Right cardiac atrium (tissue), 5 donors: ENCODE data around the gene SVIL. TPM values are rescaled to one million over a fixed set of nuclear protein-coding genes. Genes with fewer than 3 reads are reported as not detected.
"Not testable (repeated sequence)": the region's sequence is repeated elsewhere in the genome, so short reads cannot be mapped to it uniquely, and the experiment has no call there.

Experiments used
- ATAC-seq, 2 donors: fragments of 200-7000 bp; cut with Tn5 transposase; one replicate each; pipeline versions ENCODE4 v1.8.0 to v1.9.1; 2020; ENCODE audit warnings: moderate library complexity in 2 of 2, mild to moderate bottlenecking in 1 of 2
- DNase-seq, 3 donors: peaks; one replicate each; pipeline ENCODE4 v3.0.0-alpha.2; 2020
- H3K27ac ChIP-seq: one replicate; pipeline ENCODE4 v1.5.1; 2013; ENCODE audit warnings: mild to moderate bottlenecking, low read length, control low read depth, moderate library complexity
- H3K27me3 ChIP-seq: one replicate; pipeline ENCODE4 v1.6.1; 2013; ENCODE audit not compliant: control insufficient read depth, insufficient read depth
- H3K4me1 ChIP-seq: one replicate; pipeline ENCODE4 v1.6.1; 2013; ENCODE audit warnings: low read length; ENCODE audit not compliant: control insufficient read depth, insufficient read depth
- H3K4me3 ChIP-seq: one replicate; pipeline ENCODE4 v1.5.1; 2013; ENCODE audit warnings: low read length, control low read depth
- H3K9me3 ChIP-seq: one replicate; pipeline ENCODE4 v1.6.1; 2013; ENCODE audit warnings: low read length; ENCODE audit not compliant: control insufficient read depth
- WGBS: extraction: QIAGEN DNeasy Blood & Tissue Kit; methylation state at CpG from one replicate; pipeline ENCODE4 v1.1.7; 2013; 5-methylcytosine and 5-hydroxymethylcytosine counted together
- intact Hi-C, 4 donors: fragments of 100-400 bp; cut with DNase I; formaldehyde crosslinking; loops; one replicate each; pipeline versions ENCODE4 v1.11.0 to v1.14.0; 2022 to 2023
- polyA plus RNA-seq: library from polyadenylated mRNA; stranded (reverse); fragments of 200-250 nt; gene quantifications from one replicate; pipeline ENCODE4 v1.2.3, GENCODE V29; 2013
- total RNA-seq, 4 donors: library from RNA; stranded (reverse); fragmentation: NEBNext Ultra II Directional; extraction: Animal tissue kit (Norgen Biotek cat#: 25700); gene quantifications; one replicate each; pipeline ENCODE4 v1.2.1, GENCODE V29; 2021
- donor health status: healthy with polysubstance abuse.
- donor health status: DM: no; HTN: yes; CAD: no.
- donor health status: DM: no; HTN: no; CAD: no.
- donor health status: DM: no; HTN: yes; CAD: no; lungs with severe emphysema.
- donor health status: DM: yes; HTN: yes; CAD: no.

SVIL gene
- total and polyA plus RNA-seq, 5 donors, result 106 to 374 (median 265) TPM

DNA sequence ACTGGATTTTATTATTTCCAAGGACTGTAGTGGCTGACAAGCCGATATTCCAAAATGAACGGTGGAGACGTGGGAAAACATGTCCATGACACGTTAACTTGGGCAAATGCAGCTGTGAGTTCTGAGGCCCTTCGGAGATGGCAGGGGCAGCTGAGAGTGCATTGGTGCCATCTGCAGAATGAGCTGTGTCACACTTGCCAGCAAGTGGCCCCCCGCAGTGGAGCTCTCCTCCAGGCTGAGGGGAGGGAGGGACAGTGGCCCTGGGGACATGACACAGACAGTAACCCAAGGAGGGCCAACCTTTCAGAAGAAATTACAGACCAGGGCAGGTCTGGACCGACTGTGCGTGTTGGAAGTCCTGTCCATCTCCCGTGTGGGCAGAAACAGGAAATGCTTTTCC is 139.4 kb downstream of the SVIL start:
- Histone ChIP-seq H3K4me1 (no peaks in the 10 kb centered on the region), H3K27me3 (no peaks in the 10 kb centered on the region), H3K27ac (no peak overlapping the region), H3K9me3 (no peaks in the 10 kb centered on the region), H3K4me3 (no peak overlapping the region)
- WGBS, result 72% methylated on average over 9 of the region's 9 CpGs
- ATAC-seq (no peak), DNase-seq (no peak)
- intact Hi-C loops, result no loop called here

DNA sequence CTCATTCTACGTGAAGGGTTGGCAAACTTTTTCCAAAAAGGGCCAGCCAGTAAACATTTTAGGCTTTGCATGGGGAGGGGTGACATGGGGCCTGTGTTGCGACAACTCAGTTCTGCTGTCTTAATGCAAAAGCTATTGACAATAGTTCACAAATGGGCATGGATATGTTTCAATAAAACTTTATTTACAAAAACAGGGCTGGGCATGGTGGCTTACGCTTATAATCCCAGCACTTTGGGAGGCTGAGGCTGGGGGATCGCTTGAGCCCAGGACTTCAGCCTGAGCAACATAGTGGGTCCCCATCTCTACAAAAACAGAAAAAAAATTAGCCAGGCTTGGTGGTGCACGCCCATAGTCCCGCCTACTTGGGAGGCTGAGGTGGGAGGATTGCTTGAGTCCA is 141.1 kb downstream of the SVIL start:
- H3K4me1 ChIP-seq, result no peaks in the 10 kb centered on the region
- 98% methylated on average over 6 of the region's 6 CpGs for WGBS
- H3K9me3 ChIP-seq, result no peaks in the 10 kb centered on the region
- H3K4me3 ChIP-seq, result no peak overlapping the region
- intact Hi-C loops, result no loop called here
- no peak for ATAC-seq
- H3K27me3 ChIP-seq, result no peaks in the 10 kb centered on the region
- DNase-seq, result no peak
- H3K27ac ChIP-seq, result no peak overlapping the region

DNA sequence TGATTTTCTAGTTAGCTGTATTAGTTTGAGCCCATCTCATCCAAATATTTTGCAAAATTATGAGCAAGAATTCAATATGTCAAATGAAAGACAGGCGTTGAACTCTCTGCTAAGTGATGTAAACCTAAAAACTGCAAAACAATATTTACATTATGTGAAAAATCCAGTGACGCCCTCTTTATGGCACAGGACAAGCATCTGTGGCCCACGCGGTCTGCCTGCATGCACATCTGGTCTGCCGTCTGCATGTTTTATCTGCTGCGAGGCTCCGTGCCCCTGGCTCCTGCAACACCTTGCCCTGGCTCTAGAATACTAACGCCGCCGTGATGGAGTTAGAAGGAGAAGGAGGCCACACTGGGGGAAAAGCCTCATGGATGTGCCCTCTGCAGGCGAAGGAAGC is 142.0 kb downstream of the SVIL start:
- H3K9me3 ChIP-seq, result no peaks in the 10 kb centered on the region
- no peaks in the 10 kb centered on the region for H3K4me1 ChIP-seq
- intact Hi-C loops, result no loop called here
- no peak overlapping the region for H3K27ac ChIP-seq
- H3K27me3 ChIP-seq, result no peaks in the 10 kb centered on the region
- DNase-seq (no peak), ATAC-seq (no peak)
- H3K4me3 ChIP-seq, result no peak overlapping the region
- 89% methylated on average over 11 of the region's 11 CpGs for WGBS

DNA sequence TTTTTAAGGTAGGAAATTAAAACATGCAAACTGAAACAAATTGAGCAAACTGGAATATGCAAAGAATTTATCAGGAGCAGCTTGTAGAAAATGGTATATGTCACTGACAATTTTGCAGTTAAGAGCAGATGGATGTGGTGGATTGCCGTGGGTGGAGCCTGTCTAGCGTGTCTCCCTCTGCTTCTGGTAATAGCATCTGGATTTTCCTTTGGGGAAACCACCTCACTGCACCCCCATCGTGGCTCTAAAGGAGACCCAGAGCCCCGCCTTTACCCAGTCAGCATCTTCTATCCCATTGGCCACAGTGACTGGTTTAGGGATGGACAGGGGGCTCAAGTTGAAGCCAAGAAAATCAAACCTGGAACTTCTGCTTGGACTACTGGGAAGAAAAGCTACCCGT is 142.9 kb downstream of the SVIL start:
- Histone ChIP-seq H3K27me3 (no peaks in the 10 kb centered on the region), H3K9me3 (no peaks in the 10 kb centered on the region), H3K27ac (no peak overlapping the region), H3K4me1 (no peaks in the 10 kb centered on the region), H3K4me3 (no peak overlapping the region)
- no peak for ATAC-seq
- no peak for DNase-seq
- 83% methylated on average over 5 of the region's 5 CpGs for WGBS
- intact Hi-C loops, result no loop called here

DNA sequence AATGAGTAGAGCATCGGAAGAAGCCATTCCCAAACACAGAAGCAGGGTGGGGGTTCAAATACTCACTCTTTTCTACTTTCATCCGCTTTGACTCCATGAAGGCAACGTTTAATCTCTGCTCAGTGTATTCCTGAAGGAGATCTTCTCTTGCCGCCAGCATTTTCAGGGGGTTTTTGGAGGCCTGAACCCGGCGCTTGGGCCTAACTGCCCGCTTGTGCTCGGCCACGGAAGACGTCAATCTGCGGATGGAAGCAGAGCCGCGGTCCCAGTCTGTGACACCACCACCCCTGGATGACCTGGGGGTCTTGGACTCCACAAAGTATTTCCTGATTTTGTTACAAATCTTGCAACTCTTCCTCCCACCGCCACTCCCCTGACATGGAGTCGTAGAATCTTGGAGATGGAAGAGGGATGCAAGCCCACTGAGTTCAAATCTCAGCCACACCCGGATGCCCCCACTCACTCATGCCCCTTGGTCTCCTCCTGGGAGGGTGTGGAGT is 143.9 kb downstream of the SVIL start:
- intact Hi-C loops, ATAC-seq, H3K27ac ChIP-seq: not testable (repeated sequence)

DNA sequence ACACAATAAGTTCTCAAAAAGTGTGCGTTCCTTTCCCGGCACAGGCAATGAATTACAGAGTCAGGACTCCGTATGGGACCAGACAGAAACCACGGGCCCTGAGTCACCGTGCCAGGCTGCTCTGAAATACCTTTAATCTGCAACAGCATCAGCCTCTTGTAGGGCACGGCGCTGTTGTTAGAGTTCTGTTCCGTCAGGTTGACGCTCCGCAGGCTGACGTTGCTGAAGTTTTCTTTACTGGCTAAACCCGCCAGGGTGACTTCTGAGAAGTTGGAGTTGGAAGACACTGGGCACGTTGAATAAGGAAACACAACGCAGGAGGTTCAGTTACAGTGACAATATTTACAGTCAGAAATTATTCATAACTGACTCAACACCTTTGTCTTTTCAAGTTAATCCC is 146.3 kb downstream of the SVIL start:
- H3K27me3 ChIP-seq, H3K4me1 ChIP-seq, H3K27ac ChIP-seq, intact Hi-C loops, DNase-seq, ATAC-seq, H3K4me3 ChIP-seq, H3K9me3 ChIP-seq: not testable (repeated sequence)
- WGBS, result 92% methylated on average over 14 of the region's 14 CpGs

More for the DNA sequence above, 143.9 kb downstream of the SVIL start:
- 94% methylated on average over 16 of the region's 16 CpGs for WGBS
- not testable (repeated sequence) for H3K27me3 ChIP-seq, H3K9me3 ChIP-seq, H3K4me1 ChIP-seq, DNase-seq, H3K4me3 ChIP-seq

DNA sequence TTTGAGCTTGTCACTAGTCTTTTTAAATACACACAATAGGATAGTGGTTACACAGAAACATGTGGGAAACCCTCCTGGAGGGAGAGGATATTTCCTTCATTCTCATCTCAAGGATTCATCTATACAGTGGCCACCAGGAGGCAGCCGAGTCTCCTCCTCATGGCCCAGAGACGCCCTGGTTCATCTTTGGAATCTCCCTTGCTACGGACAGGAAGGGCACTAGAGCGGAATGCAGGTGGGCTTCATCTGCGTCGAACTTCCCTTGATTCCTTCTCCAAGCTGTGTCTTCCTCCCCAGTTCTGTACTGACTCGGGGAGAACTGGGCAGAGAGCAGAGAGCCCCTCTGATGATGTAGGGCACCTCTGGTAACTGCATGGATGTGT is 146.9 kb downstream of the SVIL start:
- H3K27ac ChIP-seq, H3K27me3 ChIP-seq, H3K4me1 ChIP-seq, ATAC-seq, DNase-seq, H3K9me3 ChIP-seq, H3K4me3 ChIP-seq, intact Hi-C loops: not testable (repeated sequence)
- WGBS, result 73% methylated on average over 7 of the region's 7 CpGs

DNA sequence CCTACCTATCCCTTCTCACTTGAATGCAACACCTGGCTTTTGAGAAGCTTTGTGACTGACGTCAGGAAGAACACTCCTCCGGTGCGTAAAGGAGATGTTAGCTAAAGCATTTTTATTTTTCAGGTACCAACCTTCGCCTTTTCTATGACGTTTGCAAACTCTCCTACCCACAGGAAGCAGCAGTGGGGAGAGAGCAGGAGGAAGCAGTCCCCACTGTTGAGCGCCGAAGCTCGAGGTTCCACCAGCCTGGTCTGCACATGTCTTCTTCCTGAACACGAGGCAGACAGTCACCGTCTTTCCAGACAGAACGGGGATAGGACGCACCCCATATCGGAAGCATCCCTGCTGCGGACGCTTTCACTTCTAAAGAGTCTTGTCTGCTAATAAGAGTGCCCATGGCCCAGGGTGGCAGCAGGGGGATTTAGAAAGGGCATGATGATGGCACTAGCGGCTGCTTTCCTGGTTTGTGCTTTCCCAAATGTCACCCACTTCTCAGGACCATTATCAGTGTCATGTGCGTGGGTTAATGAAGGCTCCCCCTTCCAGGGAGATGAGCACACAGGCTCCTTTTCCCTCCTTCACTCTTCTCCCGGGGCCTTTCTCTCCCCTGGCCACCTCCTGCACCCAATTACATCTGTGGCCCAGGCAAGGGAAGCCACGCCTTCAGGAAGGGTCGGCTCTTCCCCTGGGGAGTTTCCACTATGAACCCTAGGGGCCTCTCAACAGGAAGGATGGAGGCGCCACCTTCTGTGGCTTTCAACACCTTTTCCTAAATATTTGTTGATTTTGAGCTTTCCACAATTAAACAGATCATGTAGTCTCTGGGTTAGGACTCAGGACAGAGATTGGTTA is 147.5 kb downstream of the SVIL start:
- 76% methylated on average over 21 of the region's 21 CpGs for WGBS
- intact Hi-C loops, H3K4me1 ChIP-seq, H3K4me3 ChIP-seq, DNase-seq, H3K9me3 ChIP-seq, H3K27me3 ChIP-seq, H3K27ac ChIP-seq, ATAC-seq: not testable (repeated sequence)

DNA sequence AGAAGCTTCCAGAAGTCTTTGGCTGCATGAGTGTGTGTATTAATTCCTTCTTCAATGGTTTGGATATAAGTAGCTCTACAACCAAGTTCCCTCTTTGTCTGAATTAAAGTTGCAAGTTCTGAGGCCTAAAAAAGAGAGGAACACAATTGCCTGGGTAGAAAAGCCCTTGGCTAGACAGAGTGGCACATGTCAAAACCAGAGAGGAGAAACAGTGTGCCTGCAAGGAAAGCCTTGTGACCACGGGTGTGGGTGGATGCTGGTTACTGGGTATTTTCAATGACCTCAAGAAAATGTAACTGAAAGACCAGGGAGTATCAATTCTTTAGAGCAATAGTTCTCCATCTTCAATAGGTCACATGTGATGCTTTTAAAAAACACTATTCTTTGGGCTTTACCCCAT is 148.3 kb downstream of the SVIL start:
- DNase-seq, result no peak
- WGBS, result 72% methylated on average over 1 of the region's 1 CpG
- no peak overlapping the region for H3K27ac ChIP-seq
- H3K27me3 ChIP-seq, result no peaks in the 10 kb centered on the region
- no peak overlapping the region for H3K4me3 ChIP-seq
- intact Hi-C loops, result no loop called here
- ATAC-seq, result no peak
- peaks cover 2% of the 10 kb centered on the region for H3K4me1 ChIP-seq
- no peaks in the 10 kb centered on the region for H3K9me3 ChIP-seq

DNA sequence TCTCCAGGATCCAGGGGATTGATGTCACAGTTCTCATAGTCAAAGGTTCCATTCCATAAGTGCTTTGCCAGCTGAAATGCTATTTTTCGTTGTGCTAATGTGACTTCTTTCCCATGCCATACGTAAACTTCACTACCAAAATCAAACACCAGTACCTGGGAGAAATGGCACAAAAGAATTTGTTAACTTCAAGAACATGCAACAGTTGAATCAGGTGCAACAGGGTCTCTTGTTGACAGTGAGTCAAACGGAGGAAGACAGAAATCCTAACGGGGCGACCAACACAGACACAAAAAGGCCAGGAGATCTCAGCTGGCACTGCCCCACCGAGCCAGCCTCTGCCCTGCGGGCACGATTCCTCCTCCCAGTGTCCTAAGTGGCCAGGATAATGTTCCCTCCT is 150.1 kb downstream of the SVIL start:
- H3K27ac ChIP-seq, H3K27me3 ChIP-seq, H3K4me3 ChIP-seq, ATAC-seq, H3K4me1 ChIP-seq, H3K9me3 ChIP-seq, DNase-seq, intact Hi-C loops: not testable (repeated sequence)
- 65% methylated on average over 8 of the region's 8 CpGs for WGBS

DNA sequence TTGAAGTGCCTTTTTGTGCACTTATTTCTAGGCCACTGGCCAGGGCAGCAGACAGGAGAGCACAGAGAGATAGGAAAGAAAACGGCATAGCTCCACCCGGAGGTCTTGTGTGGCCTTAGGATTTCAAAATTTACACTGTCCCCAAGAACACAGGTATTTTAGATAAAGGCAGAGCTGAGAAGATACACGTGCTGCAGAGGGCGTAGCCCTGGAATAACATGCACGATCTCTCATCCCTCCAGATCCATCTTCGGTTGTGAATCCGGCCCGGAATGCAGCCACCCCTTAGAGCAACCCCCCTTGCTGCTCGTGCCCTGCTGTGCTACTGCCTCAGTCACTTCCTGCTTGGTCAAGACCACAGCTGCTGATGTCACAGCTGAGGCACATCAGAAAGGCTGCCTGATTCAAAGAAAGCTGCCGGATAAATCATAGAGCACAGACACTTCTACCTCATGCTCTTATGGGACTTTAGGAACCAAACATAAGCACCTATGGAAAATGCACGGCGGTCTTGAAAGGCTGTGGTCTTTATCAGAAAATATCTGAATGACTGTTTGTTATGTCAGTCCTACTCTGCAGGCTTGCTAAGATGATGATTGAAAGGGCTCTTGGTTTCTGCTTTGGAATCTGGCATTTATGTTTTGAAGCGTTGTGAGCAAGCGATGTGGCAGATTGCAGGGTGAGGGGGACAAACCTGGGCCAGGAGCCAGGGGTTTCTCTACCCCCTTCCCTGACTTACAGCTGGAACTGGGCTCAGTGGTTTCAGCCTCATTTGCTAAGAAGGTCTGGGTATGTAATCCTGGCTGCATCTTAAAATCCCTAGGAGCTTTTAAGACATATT is 152.0 kb downstream of the SVIL start:
- Histone ChIP-seq H3K4me1 (peaks cover 2% of the 10 kb centered on the region), H3K27me3 (no peaks in the 10 kb centered on the region), H3K4me3 (no peak overlapping the region), H3K27ac (no peak overlapping the region), H3K9me3 (no peaks in the 10 kb centered on the region)
- ATAC-seq (peak; percentile 66), DNase-seq (peak in 1 of 3 donors; percentile 70)
- intact Hi-C loops, result no loop called here
- WGBS, result 37% methylated on average over 13 of the region's 14 CpGs
